Natural killer cell (primary cell): ENCODE data around the gene HPGDS. TPM values are rescaled to one million over a fixed set of nuclear protein-coding genes. Genes with fewer than 3 reads are reported as not detected.

Experiments used
- ATAC-seq, 3 donors: fragments of 150-1000 bp in 2 of 3; fragments of 200-7000 bp in 1 of 3; cut with Tn5 transposase; 1 replicate in 1 of 3; 2 replicates in 2 of 3; pipeline ENCODE4 v1.10.0; 2021; ENCODE audit warnings: mild to moderate bottlenecking in 2 of 3, moderate library complexity in 2 of 3
- DNase-seq, 2 donors: peaks; one replicate each; pipeline versions ENCODE4 v3.0.0 to v3.0.0-alpha.2; 2013 to 2021; ENCODE audit warnings: mixed read lengths in 1 of 2
- H3K27ac ChIP-seq: one replicate; pipeline ENCODE4 v1.5.1; 2013; ENCODE audit warnings: mild to moderate bottlenecking, low read length
- H3K27me3 ChIP-seq: one replicate; pipeline ENCODE4 v1.6.1; 2013; ENCODE audit warnings: low read length; ENCODE audit not compliant: control insufficient read depth, insufficient read depth
- H3K36me3 ChIP-seq: one replicate; pipeline ENCODE4 v1.6.1; 2013; ENCODE audit warnings: low read length; ENCODE audit not compliant: control insufficient read depth, insufficient read depth
- H3K4me1 ChIP-seq: one replicate; pipeline ENCODE4 v1.6.1; 2013; ENCODE audit warnings: low read length; ENCODE audit not compliant: control insufficient read depth, insufficient read depth
- H3K4me3 ChIP-seq: one replicate; pipeline ENCODE4 v1.5.1; 2013; ENCODE audit warnings: low read length
- H3K9me3 ChIP-seq: one replicate; pipeline ENCODE4 v1.6.1; 2013; ENCODE audit warnings: low read length; ENCODE audit not compliant: control insufficient read depth, insufficient read depth
- H3K27ac Mint-ChIP-seq, 2 donors: one replicate each; pipeline ENCODE4 v1.8.0; 2022; ENCODE audit warnings: mild to moderate bottlenecking in 2 of 2, mixed read lengths in 2 of 2, moderate library complexity in 1 of 2
- H3K27me3 Mint-ChIP-seq, 2 donors: one replicate each; pipeline ENCODE4 v1.8.0; 2022; ENCODE audit warnings: low read depth in 2 of 2, mixed read lengths in 2 of 2
- H3K36me3 Mint-ChIP-seq: one replicate; pipeline ENCODE4 v1.8.0; 2022; ENCODE audit warnings: mixed read lengths
- H3K4me1 Mint-ChIP-seq, 2 donors: one replicate each; pipeline ENCODE4 v1.8.0; 2022; ENCODE audit warnings: mixed read lengths in 2 of 2
- H3K4me3 Mint-ChIP-seq: one replicate; pipeline ENCODE4 v1.8.0; 2022; ENCODE audit warnings: mild to moderate bottlenecking, moderate library complexity, mixed read lengths
- H3K9me3 Mint-ChIP-seq, 2 donors: one replicate each; pipeline ENCODE4 v1.8.0; 2022; ENCODE audit warnings: mixed read lengths in 2 of 2
- WGBS: methylation state at CpG from one replicate; pipeline ENCODE4 v1.1.7; 2013; ENCODE audit warnings: missing lambda C conversion rate; ENCODE audit not compliant: insufficient coverage; 5-methylcytosine and 5-hydroxymethylcytosine counted together
- intact Hi-C: fragments of 100-400 bp; cut with micrococcal nuclease; formaldehyde crosslinking; loops from one replicate; pipeline ENCODE4 v1.14.2; 2022
- total RNA-seq, 4 donors: library from RNA; stranded (reverse); fragments of 120-200 nt in 1 of 4; gene quantifications; one replicate each; pipeline versions ENCODE4 v1.2.3 to v1.2.4, GENCODE V29; 2013 to 2022
- TF ChIP-seq, protein P1 (sequence below): fragments of 200-600 bp; IDR thresholded peaks from one replicate; pipeline ENCODE4 v1.8.0; 2022; ENCODE audit warnings: antibody characterized with exemption

The HPGDS gene
- total RNA-seq, 3 donors from 2014 or later (not counting 1 experiment from before 2014, with no cell fraction given): 0.36 to 4.3 TPM; not detected in 1

GRCh38 chr4:94372991-94373390 is 30.4 kb upstream of the HPGDS start:
- TF ChIP-seq, protein P1, sequence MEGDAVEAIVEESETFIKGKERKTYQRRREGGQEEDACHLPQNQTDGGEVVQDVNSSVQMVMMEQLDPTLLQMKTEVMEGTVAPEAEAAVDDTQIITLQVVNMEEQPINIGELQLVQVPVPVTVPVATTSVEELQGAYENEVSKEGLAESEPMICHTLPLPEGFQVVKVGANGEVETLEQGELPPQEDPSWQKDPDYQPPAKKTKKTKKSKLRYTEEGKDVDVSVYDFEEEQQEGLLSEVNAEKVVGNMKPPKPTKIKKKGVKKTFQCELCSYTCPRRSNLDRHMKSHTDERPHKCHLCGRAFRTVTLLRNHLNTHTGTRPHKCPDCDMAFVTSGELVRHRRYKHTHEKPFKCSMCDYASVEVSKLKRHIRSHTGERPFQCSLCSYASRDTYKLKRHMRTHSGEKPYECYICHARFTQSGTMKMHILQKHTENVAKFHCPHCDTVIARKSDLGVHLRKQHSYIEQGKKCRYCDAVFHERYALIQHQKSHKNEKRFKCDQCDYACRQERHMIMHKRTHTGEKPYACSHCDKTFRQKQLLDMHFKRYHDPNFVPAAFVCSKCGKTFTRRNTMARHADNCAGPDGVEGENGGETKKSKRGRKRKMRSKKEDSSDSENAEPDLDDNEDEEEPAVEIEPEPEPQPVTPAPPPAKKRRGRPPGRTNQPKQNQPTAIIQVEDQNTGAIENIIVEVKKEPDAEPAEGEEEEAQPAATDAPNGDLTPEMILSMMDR: no peak
- Histone ChIP-seq H3K4me3 (no peak overlapping the region), H3K36me3 (no peaks in the 10 kb centered on the region), H3K27ac (no peak overlapping the region), H3K9me3 (no peaks in the 10 kb centered on the region), H3K27me3 (no peaks in the 10 kb centered on the region), H3K4me1 (no peaks in the 10 kb centered on the region)
- 100% methylated on average over 2 of the region's 3 CpGs for WGBS
- H3K36me3 Mint-ChIP-seq: no peaks in the 10 kb centered on the region
- peaks cover 11 to 19% of the 10 kb centered on the region in 2 donors for H3K27me3 Mint-ChIP-seq
- H3K4me1 Mint-ChIP-seq: no peaks in the 10 kb centered on the region
- ATAC-seq (no peak), DNase-seq (no peak)
- intact Hi-C loops: no loop called here
- H3K27ac Mint-ChIP-seq: no peak overlapping the region
- H3K9me3 Mint-ChIP-seq: no peaks in the 10 kb centered on the region
- no peak overlapping the region for H3K4me3 Mint-ChIP-seq

DNA sequence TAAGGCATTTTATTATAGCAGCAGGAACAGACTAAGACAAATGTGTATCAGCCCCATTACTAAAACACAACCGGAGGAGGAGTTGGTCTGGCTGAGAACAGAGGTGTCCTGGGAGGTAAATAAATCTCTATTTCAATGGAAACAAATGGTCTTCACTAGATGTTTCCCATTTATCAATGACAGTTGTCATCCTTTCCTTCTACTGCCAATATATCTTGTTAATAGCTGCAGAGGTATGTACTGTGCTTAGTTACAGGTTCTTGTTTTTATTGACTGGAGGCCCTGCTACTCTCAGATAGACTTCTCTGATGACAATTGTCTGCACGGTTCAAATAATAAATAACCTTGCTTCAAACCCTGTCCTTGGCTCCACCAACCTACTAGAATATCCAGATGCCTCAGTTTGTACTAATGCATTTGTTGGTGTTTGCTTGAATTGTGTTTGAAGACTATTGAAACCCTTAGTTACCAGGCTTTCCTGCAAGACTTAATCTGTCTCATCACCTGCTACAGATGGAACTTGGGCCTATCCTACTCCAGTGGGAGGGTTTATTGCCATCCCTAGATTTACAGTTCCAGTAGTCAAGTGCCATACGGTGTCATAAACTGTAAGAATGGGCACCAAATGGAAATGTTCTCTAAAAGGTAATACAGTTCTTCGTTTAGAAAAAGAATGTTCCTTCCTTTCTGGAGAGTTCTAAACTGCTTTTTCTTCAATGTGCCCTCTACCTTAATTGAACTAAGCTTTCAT is 29.8 kb upstream of the HPGDS start:
- Mint-ChIP-seq H3K36me3 (no peaks in the 10 kb centered on the region), H3K4me3 (no peak overlapping the region), H3K27me3 (peaks cover 11 to 19% of the 10 kb centered on the region in 2 donors), H3K27ac (no peak overlapping the region), H3K4me1 (no peaks in the 10 kb centered on the region), H3K9me3 (no peaks in the 10 kb centered on the region)
- no peak overlapping the region for H3K4me3 ChIP-seq
- no peaks in the 10 kb centered on the region for H3K36me3 ChIP-seq
- ATAC-seq (no peak), DNase-seq (no peak)
- intact Hi-C loops: no loop called here
- TF ChIP-seq, protein P1: no peak
- 90% methylated on average over 3 of the region's 4 CpGs for WGBS
- no peaks in the 10 kb centered on the region for H3K9me3 ChIP-seq
- H3K27ac ChIP-seq: no peak overlapping the region
- H3K4me1 ChIP-seq: no peaks in the 10 kb centered on the region
- no peaks in the 10 kb centered on the region for H3K27me3 ChIP-seq

DNA sequence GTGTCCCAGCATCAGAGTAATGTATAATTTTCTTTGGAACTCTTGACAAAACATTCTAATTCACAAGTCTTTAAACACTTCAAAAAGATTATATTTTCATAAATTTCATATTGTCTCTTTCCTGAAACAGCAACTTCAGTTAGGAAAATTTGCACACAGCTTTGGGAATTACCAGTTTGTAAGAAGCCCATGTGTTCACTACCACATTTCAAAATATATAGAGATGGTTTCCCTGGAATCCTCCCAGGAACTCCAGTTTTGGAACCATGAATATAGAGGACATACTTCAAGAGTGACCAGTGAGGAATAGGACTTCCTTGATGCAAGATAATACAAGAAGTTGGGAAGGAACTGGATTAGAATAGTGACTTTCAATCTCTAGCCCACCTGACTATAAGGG is 28.7 kb upstream of the HPGDS start:
- intact Hi-C loops: no loop called here
- ATAC-seq (no peak), DNase-seq (no peak)
- Mint-ChIP-seq H3K4me3 (no peak overlapping the region), H3K36me3 (no peaks in the 10 kb centered on the region), H3K27ac (no peak overlapping the region), H3K4me1 (no peaks in the 10 kb centered on the region), H3K9me3 (no peaks in the 10 kb centered on the region), H3K27me3 (peaks cover 14 to 19% of the 10 kb centered on the region in 2 donors)
- H3K4me1 ChIP-seq: no peaks in the 10 kb centered on the region
- no peak overlapping the region for H3K4me3 ChIP-seq
- no peak overlapping the region for H3K27ac ChIP-seq
- no peaks in the 10 kb centered on the region for H3K36me3 ChIP-seq
- H3K9me3 ChIP-seq: no peaks in the 10 kb centered on the region
- TF ChIP-seq, protein P1: no peak
- H3K27me3 ChIP-seq: no peaks in the 10 kb centered on the region
